Neural progenitor cell (in vitro differentiated cells): Measurements from ENCODE around the gene MDH2. TPM values are rescaled to one million over a fixed set of nuclear protein-coding genes. Genes with fewer than 3 reads are reported as not detected.
"Not testable (repeated sequence)": the region's sequence is repeated elsewhere in the genome, so short reads cannot be mapped to it uniquely, and the experiment has no call there.

ENCODE experiments used
- DNase-seq: peaks from one replicate; pipeline ENCODE4 v3.0.0-alpha.2; 2016; ENCODE audit warnings: low spot score
- H2AFZ ChIP-seq: fragments of 200-600 bp; sonication (generic); replicated peaks from 2 replicates; pipeline ENCODE4 v1.6.1; 2016; ENCODE audit warnings: antibody characterized with exemption
- H3F3A ChIP-seq: fragments of 200-600 bp; sonication (generic); 2 replicates; pipeline ENCODE4 v1.6.1; 2016; ENCODE audit warnings: antibody characterized with exemption, low read depth
- H3K27ac ChIP-seq: fragments of 200-600 bp; sonication (generic); 2 replicates; pipeline ENCODE4 v1.5.1; 2016; ENCODE audit warnings: mild to moderate bottlenecking
- H3K27me3 ChIP-seq: fragments of 200-600 bp; sonication (generic); 2 replicates; pipeline ENCODE4 v1.6.1; 2016; ENCODE audit warnings: mild to moderate bottlenecking, moderate library complexity
- H3K36me3 ChIP-seq: fragments of 200-600 bp; sonication (generic); 2 replicates; pipeline ENCODE4 v1.5.1; 2016
- H3K4me1 ChIP-seq: fragments of 200-600 bp; sonication (generic); 2 replicates; pipeline ENCODE4 v1.6.1; 2016; ENCODE audit warnings: mixed run types
- H3K4me2 ChIP-seq: fragments of 200-600 bp; sonication (generic); 2 replicates; pipeline ENCODE4 v1.6.1; 2016
- H3K4me3 ChIP-seq: fragments of 200-600 bp; sonication (generic); 2 replicates; pipeline ENCODE4 v1.5.1; 2016
- H3K79me2 ChIP-seq: fragments of 200-600 bp; sonication (generic); 2 replicates; pipeline ENCODE4 v1.6.1; 2016; ENCODE audit warnings: low read depth
- H3K9ac ChIP-seq: fragments of 200-600 bp; sonication (generic); 2 replicates; pipeline ENCODE4 v1.6.1; 2016
- H3K9me3 ChIP-seq: fragments of 200-600 bp; sonication (generic); 2 replicates; pipeline ENCODE4 v1.5.1; 2016; ENCODE audit warnings: low read depth
- H4K20me1 ChIP-seq: fragments of 200-600 bp; sonication (generic); 2 replicates; pipeline ENCODE4 v1.6.1; 2016; ENCODE audit warnings: low read depth
- H3K27ac Mint-ChIP-seq: 3 replicates; pipeline ENCODE4 v1.8.0; 2021; ENCODE audit warnings: mixed read lengths
- H3K27me3 Mint-ChIP-seq: 2 replicates; pipeline ENCODE4 v1.8.0; 2022; ENCODE audit warnings: low read depth, mild to moderate bottlenecking, inconsistent platforms, moderate library complexity, mixed read lengths; ENCODE audit not compliant: insufficient read depth
- H3K36me3 Mint-ChIP-seq: 3 replicates; pipeline ENCODE4 v1.8.0; 2021; ENCODE audit warnings: mixed read lengths
- H3K4me1 Mint-ChIP-seq: 3 replicates; pipeline ENCODE4 v1.8.0; 2021; ENCODE audit warnings: mixed read lengths
- H3K4me3 Mint-ChIP-seq: 3 replicates; pipeline ENCODE4 v1.8.0; 2021; ENCODE audit warnings: mild to moderate bottlenecking, moderate library complexity, mixed read lengths
- H3K9me3 Mint-ChIP-seq: 3 replicates; pipeline ENCODE4 v1.8.0; 2020; ENCODE audit warnings: mixed read lengths
- EZH2 ChIP-seq: fragments of 200-600 bp; sonication (generic); IDR thresholded peaks from 2 replicates; pipeline ENCODE4 v1.6.1; 2017; ENCODE audit warnings: antibody characterized with exemption, mild to moderate bottlenecking, moderate library complexity
- EZH2phosphoT487 ChIP-seq: fragments of 200-600 bp; sonication (generic); IDR thresholded peaks from 2 replicates; pipeline ENCODE4 v1.6.1; 2017; ENCODE audit warnings: antibody characterized with exemption
- total RNA-seq: library from RNA; depleted of rRNA; stranded (reverse); fragments of >200 nt; gene quantifications from 2 replicates; pipeline ENCODE4 v1.2.3, GENCODE V29; 2015; ENCODE audit warnings: low replicate concordance
- TF ChIP-seq, protein P1 (sequence below): fragments of 200-600 bp; sonication (generic); IDR thresholded peaks from 2 replicates; pipeline ENCODE4 v1.5.1; 2017; ENCODE audit warnings: antibody characterized with exemption, mild to moderate bottlenecking

The MDH2 gene
- total RNA-seq, 1 donor from 2014 or later = 51.5 TPM

DNA sequence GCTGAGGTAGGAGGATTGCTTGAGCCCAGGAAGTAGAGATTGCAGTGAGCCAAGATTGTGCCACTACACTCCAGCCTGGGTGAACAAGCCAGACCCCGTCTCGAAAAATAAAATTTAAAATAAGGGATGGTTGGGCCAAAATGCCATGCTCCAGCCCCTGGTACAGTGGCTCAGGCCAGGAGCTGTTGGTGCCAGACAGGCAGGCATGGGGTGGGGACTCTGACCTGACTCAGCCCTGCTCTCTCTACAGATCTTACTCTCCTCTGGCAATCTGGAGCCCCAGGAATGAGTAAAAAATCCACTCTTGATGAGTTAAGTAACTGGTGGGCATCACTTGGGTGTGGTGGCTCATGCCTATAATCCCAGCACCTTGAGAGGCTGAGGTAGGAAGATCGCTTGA is 45.1 kb upstream of the MDH2 start:
- H3K27me3 Mint-ChIP-seq = peaks cover 6% of the 10 kb centered on the region
- no peak overlapping the region for H3K27ac ChIP-seq
- no peak overlapping the region for H3K4me3 ChIP-seq
- no peaks in the 10 kb centered on the region for H3K9me3 ChIP-seq
- H3K27me3 ChIP-seq = no peaks in the 10 kb centered on the region
- H3K79me2 ChIP-seq = no peaks in the 10 kb centered on the region
- H2AFZ ChIP-seq = no peak overlapping the region
- no peaks in the 10 kb centered on the region for H4K20me1 ChIP-seq
- H3K4me2 ChIP-seq = no peak overlapping the region
- no peak overlapping the region for H3K4me3 Mint-ChIP-seq
- H3K4me1 Mint-ChIP-seq = no peaks in the 10 kb centered on the region
- peaks cover 14% of the 10 kb centered on the region for H3K36me3 Mint-ChIP-seq
- TF ChIP-seq EZH2phosphoT487 (no peak), EZH2 (no peak)
- TF ChIP-seq, protein P1, sequence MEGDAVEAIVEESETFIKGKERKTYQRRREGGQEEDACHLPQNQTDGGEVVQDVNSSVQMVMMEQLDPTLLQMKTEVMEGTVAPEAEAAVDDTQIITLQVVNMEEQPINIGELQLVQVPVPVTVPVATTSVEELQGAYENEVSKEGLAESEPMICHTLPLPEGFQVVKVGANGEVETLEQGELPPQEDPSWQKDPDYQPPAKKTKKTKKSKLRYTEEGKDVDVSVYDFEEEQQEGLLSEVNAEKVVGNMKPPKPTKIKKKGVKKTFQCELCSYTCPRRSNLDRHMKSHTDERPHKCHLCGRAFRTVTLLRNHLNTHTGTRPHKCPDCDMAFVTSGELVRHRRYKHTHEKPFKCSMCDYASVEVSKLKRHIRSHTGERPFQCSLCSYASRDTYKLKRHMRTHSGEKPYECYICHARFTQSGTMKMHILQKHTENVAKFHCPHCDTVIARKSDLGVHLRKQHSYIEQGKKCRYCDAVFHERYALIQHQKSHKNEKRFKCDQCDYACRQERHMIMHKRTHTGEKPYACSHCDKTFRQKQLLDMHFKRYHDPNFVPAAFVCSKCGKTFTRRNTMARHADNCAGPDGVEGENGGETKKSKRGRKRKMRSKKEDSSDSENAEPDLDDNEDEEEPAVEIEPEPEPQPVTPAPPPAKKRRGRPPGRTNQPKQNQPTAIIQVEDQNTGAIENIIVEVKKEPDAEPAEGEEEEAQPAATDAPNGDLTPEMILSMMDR = no peak
- DNase-seq = no peak
- no peaks in the 10 kb centered on the region for H3K9me3 Mint-ChIP-seq
- H3K4me1 ChIP-seq = no peaks in the 10 kb centered on the region
- no peak overlapping the region for H3K9ac ChIP-seq
- no peaks in the 10 kb centered on the region for H3K36me3 ChIP-seq
- no peak overlapping the region for H3K27ac Mint-ChIP-seq
- no peaks in the 10 kb centered on the region for H3F3A ChIP-seq

DNA sequence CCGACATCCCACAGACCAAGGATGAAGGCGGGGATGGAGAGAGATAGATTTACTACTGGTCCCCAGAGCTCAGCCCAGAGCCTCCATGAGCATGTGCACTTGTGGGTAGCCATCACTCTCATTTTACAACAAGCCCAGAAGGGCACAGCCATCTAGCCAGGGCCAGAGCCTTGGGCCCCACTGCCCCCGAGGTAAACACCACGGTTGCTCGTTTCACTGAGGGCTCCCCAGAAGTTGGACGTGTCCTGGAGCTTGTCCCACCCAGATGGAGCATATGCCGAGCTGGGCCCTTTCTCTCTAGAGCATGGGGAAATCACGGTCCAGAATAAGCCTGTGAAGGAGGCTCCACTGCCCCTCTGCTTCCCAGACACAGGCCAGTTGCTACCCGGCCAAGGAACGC is 44.6 kb upstream of the MDH2 start:
- H3K4me3 Mint-ChIP-seq = no peak overlapping the region
- Histone ChIP-seq H4K20me1 (no peaks in the 10 kb centered on the region), H3K9me3 (no peaks in the 10 kb centered on the region), H3K36me3 (no peaks in the 10 kb centered on the region), H3K27me3 (no peaks in the 10 kb centered on the region), H3K27ac (no peak overlapping the region), H2AFZ (no peak overlapping the region), H3K4me3 (no peak overlapping the region), H3K9ac (no peak overlapping the region), H3K4me2 (no peak overlapping the region), H3K79me2 (no peaks in the 10 kb centered on the region), H3K4me1 (no peaks in the 10 kb centered on the region), H3F3A (no peaks in the 10 kb centered on the region)
- no peaks in the 10 kb centered on the region for H3K9me3 Mint-ChIP-seq
- TF ChIP-seq, protein P1 = no peak
- TF ChIP-seq EZH2 (no peak), EZH2phosphoT487 (no peak)
- no peak for DNase-seq
- peaks cover 6% of the 10 kb centered on the region for H3K27me3 Mint-ChIP-seq
- peaks cover 2% of the 10 kb centered on the region for H3K4me1 Mint-ChIP-seq
- peaks cover 17% of the 10 kb centered on the region for H3K36me3 Mint-ChIP-seq
- H3K27ac Mint-ChIP-seq = no peak overlapping the region

DNA sequence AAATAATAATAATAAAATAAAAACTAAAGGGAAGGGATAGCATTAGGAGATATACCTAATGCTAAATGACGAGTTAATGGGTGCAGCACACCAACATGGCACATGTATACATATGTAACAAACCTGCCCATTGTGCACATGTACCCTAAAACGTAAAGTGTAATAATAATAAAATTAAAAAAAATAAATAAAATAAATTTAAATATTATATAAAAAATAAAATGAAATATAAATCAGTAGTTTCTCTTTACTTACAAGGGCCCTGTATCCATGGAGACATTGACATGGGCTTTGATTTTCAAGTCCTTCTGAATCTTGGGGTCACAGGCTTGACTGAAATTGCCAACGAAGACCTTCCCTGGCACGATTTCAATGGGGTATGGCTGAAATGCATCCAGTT is 42.9 kb upstream of the MDH2 start:
- H3F3A ChIP-seq, H3K27ac Mint-ChIP-seq, H3K9ac ChIP-seq, H2AFZ ChIP-seq, H3K9me3 ChIP-seq, H3K4me3 Mint-ChIP-seq, H3K9me3 Mint-ChIP-seq, H3K4me1 Mint-ChIP-seq, H4K20me1 ChIP-seq, H3K4me1 ChIP-seq, H3K4me2 ChIP-seq, H3K79me2 ChIP-seq, H3K36me3 ChIP-seq, DNase-seq, H3K27ac ChIP-seq, H3K27me3 ChIP-seq, H3K4me3 ChIP-seq, H3K27me3 Mint-ChIP-seq: not testable (repeated sequence)
- H3K36me3 Mint-ChIP-seq = peaks cover 12% of the 10 kb centered on the region

DNA sequence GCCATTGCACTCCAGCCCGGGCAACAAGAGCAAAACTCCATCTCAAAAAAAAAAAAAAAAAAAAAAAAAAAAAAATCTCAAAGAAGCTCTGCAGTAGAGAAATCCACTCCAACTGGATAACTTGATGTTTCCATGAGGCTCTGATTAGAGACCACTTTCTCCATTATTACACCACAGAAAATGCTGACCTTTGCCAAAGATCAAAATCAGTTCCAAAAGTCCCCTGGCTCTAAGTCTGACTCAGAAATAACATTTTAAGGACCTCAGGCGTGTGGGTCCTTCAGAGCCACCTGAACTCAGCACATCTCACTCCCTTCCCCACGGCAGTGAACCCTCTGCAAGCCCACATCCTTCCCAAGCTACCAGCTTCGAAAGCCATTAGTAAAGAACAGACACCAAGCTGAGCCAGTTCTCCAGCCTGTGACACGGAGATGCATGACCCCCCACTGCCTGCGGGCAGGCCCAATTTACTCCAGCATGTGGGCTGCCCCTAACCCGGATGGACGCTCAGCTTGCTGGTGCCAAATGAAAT is 39.7 kb upstream of the MDH2 start:
- TF ChIP-seq EZH2phosphoT487 = no peak
- TF ChIP-seq, protein P1 = no peak
- TF ChIP-seq EZH2 = no peak

More for the DNA sequence above, 39.7 kb upstream of the MDH2 start:
- no peak overlapping the region for H3K4me3 ChIP-seq
- H2AFZ ChIP-seq = no peak overlapping the region
- H3F3A ChIP-seq = no peaks in the 10 kb centered on the region
- no peaks in the 10 kb centered on the region for H3K79me2 ChIP-seq
- H3K9me3 ChIP-seq = no peaks in the 10 kb centered on the region
- H3K27me3 ChIP-seq = no peaks in the 10 kb centered on the region
- H3K4me3 Mint-ChIP-seq = no peak overlapping the region
- no peak overlapping the region for H3K4me2 ChIP-seq
- H3K27me3 Mint-ChIP-seq = peaks cover 3% of the 10 kb centered on the region
- H3K27ac ChIP-seq = no peak overlapping the region
- H3K4me1 ChIP-seq = no peaks in the 10 kb centered on the region
- no peak for DNase-seq
- no peaks in the 10 kb centered on the region for H4K20me1 ChIP-seq
- H3K36me3 ChIP-seq = no peaks in the 10 kb centered on the region
- H3K9me3 Mint-ChIP-seq = no peaks in the 10 kb centered on the region
- H3K9ac ChIP-seq = no peak overlapping the region
- no peak overlapping the region for H3K27ac Mint-ChIP-seq
- peaks cover 18% of the 10 kb centered on the region for H3K36me3 Mint-ChIP-seq
- H3K4me1 Mint-ChIP-seq = peaks cover 3% of the 10 kb centered on the region
